SKM-1 (cell line): ENCODE results near the gene HYPK.
"Not testable (repeated sequence)": the region's sequence is repeated elsewhere in the genome, so short reads cannot be mapped to it uniquely, and the experiment has no call there.

Experiments used
- DNase-seq: peaks from one replicate; lab custom pipeline; 2025; ENCODE audit not compliant: unreplicated experiment; lab: John Stamatoyannopoulos, UW

HYPK gene

DNA sequence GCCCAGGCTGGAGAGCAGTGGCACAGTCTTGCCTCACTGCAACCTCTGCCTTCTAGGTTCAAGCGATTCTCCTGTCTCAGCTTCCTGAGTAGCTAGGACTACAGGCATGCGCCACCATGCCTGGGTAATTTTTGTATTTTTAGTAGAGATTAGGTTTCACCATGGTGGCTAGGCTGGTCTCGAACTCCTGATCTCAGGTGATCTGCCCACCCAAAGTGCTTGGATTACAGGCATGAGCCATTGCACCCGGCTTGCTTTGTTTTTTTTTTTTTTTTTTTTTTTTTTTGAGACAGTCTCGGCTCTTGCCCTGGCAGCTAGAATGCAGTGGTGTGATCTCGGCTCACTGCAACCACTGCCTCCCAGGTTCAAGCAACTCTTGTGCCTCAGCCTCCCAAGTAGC is 32.1 kb downstream of the HYPK start:
- DNase-seq: not testable (repeated sequence)

DNA sequence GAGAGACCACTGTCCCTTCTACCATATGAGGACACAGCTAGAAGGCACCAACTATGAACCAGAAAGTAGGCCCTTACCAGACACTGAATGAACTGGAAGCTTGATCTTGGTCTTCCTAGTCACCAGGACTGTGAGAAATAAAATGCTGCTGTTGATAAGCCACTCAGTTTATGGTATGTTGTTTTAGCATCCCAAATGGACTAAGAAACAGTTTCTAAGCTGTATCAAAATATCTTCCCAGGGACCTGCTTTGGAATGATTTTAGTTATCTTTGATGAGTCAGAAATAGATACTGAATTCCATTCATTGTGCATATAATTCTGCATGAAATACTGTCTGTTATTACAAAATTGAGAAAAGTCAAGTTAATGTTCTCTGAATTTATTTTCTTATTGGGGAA is 45.0 kb downstream of the HYPK start:
- DNase-seq: no peak

DNA sequence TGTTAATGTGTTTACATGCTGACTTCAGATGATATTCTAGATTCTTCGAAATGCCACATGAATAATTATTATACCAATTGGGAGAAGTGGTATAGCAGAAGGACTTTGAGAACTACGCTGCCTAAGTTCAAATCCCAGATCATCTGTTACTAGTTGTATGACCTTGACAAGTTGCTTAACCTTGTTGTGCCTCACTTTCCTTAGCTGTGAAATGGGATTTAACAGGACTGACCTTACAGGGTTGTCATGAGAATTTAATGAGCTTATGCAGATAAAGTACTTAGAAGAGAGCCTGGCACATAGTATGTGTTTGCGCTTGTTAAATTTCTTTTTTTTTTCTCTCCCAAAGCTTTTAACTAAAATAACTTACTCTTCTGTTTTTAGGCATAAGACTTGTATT is 50.9 kb downstream of the HYPK start:
- DNase-seq: no peak

DNA sequence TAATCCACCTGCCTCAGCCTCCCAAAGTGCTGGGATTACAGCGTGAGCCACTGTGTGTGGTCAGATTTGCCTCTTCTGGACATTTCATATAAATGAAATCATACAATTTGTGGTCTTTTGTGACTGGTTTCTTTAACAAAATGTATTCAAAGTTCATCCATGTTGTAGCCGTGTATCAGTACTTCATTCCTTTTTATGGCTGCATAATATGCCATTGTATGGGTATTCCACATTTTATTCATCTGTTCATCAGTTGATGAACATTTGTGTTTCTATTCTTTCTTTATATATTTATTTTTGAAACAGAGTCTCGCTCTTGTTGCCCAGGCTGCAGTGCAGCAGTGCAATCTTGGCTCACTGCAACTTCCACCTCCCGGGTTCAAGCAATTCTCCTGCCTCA is 52.2 kb downstream of the HYPK start:
- no peak for DNase-seq
